NOMO-1 treated with dmso at 0.1 percent for 144 hours (cell line): ENCODE data around the gene SLC22A3.
"Not testable (repeated sequence)": the region's sequence is repeated elsewhere in the genome, so short reads cannot be mapped to it uniquely, and the experiment has no call there.

Experiments used
- DNase-seq: peaks from one replicate; lab custom pipeline; 2025; ENCODE audit not compliant: unreplicated experiment; lab: John Stamatoyannopoulos, UW

SLC22A3 gene

GRCh38 chr6:160368670-160369069, 20.5 kb downstream of the SLC22A3 start:
- no peak for DNase-seq

DNA sequence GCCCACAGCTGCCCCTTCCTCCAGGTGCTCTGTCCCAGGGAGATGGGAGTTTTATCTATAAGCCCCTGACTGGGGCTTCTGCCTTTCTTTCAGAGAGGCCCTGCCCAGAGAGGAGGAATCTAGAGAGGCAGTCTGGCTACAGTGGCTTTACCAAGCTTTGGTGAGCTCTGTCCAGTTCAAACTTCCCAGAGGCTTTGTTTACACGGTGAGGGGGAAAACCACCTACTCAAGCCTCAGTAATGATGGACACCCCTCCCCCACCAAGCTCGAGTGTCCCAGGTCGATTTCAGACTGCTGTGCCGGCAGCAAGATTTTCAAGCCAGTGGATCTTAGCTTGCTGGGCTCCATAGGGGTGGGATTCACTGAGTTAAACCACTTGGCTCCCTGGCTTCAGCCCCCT, 25.4 kb downstream of the SLC22A3 start:
- not testable (repeated sequence) for DNase-seq

- DNase-seq: no peak
Observed at GRCh38 chr6:160374836-160375560, 26.8 kb downstream of the SLC22A3 start.

- DNase-seq: no peak
Observed at GRCh38 chr6:160375561-160375949, 27.4 kb downstream of the SLC22A3 start.

- DNase-seq: no peak
Observed at GRCh38 chr6:160376445-160376844, 28.3 kb downstream of the SLC22A3 start.

GRCh38 chr6:160378218-160378617, 30.0 kb downstream of the SLC22A3 start:
- no peak for DNase-seq

- no peak for DNase-seq
Observed at GRCh38 chr6:160378882-160379281, 30.7 kb downstream of the SLC22A3 start.

GRCh38 chr6:160379466-160379865, 31.3 kb downstream of the SLC22A3 start:
- no peak for DNase-seq

DNA sequence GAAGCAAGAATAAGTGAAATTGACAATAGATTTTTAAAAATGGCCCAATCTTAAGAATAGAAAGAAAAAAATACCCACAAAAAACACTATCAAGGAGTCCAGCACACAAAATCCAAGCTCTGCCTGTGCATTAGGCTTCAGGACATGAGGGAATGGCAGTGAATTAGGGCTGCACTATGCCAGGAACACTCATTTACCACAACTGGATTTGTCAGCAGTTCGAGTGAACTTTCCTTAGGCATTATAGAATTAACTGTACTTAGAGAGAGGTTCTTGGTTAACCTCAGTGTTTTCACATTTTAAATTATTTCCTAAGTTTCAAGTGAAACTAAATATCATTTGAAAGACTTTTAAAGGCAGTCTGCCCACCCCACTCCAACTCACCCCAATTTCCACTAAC, 34.8 kb downstream of the SLC22A3 start:
- DNase-seq: no peak

GRCh38 chr6:160386869-160387530, 38.8 kb downstream of the SLC22A3 start:
- DNase-seq: no peak

DNA sequence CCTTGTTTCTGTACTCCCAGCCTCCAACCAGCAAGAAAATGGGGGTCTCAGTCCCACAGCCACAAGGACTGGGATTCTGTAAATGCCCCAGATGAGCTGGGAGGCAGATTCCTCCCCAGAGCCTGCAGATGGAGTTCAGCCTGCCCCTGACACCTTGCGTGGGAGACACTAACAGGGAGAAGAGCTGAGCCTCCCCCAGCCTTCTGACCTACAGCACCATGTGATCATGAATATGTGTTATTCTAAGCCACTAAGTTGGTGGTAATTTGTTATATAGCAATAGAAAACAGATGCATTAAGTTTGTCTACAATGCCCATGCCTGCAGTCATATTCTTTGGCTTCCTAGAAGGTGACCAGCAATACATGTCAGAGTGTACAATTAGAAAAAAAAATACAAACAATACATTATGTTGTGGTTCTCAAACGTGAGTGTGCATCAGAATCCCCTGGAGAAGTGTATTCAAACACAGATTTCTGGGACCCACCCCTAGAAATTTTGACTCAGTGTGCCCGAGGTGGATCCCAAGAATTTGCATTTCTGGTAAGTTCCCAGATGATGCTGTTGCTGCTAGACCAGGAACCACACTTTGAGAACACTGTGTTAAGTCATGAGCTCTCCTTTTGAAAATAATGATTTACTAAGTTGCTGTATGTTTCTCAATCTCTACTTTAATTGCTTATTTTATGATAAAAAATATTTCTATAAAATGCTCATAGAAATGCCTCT, 39.9 kb downstream of the SLC22A3 start:
- no peak for DNase-seq

GRCh38 chr6:160388922-160389321, 40.7 kb downstream of the SLC22A3 start:
- DNase-seq: no peak

GRCh38 chr6:160391419-160392116, 43.4 kb downstream of the SLC22A3 start:
- no peak for DNase-seq

DNA sequence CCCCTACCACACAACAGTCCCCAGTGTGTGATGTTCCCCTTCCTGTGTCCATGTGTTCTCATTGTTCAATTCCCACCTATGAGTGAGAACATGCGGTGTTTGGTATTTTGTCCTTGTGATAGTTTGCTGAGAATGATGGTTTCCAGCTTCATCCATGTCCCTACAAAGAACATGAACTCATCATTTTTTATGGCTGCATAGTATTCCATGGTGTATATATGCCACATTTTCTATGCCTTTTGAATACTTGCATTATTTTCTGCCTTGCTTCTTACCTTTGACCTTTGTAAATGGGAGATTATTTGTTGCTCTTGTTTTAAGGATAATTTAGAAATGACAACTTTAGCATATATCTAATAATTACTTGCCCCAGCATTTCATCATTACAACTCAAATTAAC, 45.3 kb downstream of the SLC22A3 start:
- DNase-seq: not testable (repeated sequence)

DNA sequence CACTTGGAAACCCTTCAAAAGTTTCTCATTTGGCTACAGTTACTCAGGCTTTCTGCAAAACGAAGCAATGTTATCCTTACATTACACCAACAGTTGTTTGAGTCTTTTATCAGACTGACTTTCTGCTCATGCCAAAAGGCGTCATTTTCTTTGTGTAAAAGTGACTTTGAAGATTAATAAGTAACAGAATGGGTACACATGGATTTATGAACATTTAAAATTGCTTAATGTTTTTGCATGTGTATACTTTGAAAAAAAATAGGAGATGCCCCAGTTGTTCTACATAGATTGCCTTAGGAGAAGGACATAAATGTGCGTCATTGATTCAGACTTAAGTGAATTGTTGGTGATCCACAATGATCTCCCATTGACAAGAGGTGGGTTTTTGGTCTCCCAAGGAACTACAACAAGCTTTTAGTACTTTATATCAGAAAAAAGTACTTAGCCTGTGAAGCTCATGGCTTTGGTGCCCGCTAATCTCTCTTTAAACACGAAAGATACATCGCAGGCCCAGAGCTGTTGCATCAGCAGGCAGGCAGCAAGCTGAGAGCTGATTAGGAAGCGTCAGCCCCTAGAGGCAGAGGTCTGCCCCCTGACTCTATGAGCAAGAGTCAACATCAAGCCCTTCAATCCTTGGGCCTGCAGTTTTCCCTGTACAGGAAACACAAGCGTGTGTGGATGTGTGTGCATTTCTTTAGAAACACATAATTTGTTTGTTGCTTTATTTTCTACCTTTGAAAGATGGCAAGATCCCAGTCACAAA, 45.9 kb downstream of the SLC22A3 start:
- no peak for DNase-seq

DNA sequence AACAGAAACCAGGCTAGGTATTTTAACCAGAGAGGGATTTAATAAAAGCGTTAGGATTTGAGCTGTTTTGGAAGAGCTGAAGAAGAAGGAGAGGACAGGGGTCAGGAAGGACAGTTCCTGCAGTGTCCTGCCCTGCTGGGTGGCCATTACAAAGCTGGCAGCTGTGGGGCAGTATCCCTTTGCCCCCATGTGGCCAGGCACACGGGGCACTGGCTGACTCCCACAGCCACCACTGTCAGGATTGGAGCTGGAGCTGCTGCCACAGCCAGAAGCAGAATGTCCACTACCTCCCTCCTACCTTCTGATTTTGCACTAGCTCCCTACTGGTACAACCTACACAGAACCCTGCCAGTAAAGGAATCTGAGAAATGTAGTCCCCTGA, 46.5 kb downstream of the SLC22A3 start:
- DNase-seq: no peak

DNA sequence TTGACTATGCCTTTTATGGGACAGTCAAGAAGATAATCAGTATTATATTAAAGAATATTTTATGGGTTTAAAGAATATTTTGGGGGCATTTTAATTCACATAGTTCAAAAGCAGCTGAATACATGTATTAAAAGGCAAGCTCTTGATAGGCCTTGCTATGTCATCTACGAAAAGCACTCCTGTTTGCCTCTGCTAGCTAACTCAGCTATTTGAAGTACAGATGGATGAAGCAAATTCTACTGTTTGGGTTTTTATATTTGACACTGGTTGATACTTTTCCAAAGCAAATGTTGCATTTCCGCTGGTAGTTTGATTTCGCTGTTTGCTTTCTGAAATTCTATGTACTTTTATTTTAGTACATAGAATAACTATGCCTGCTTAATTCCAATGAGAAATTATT, 47.0 kb downstream of the SLC22A3 start:
- DNase-seq: no peak

DNA sequence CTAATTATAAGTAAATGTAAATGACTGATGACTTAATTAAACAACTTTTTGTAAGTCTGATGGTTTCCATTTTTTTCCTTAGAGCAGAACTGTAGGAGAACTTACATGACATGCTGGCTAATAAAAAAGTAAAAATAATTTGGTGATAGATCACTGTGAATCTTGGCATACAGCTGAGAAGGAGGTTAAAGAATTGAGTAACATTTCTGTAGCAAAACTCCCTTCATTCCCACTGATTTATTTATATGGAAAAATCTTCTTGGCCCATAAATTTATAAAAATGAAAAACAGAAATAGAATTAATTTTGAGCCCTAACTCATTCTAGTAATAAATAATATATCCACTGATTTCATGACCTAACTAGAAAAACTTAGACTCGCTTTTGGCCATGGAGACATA, 48.1 kb downstream of the SLC22A3 start:
- no peak for DNase-seq

DNA sequence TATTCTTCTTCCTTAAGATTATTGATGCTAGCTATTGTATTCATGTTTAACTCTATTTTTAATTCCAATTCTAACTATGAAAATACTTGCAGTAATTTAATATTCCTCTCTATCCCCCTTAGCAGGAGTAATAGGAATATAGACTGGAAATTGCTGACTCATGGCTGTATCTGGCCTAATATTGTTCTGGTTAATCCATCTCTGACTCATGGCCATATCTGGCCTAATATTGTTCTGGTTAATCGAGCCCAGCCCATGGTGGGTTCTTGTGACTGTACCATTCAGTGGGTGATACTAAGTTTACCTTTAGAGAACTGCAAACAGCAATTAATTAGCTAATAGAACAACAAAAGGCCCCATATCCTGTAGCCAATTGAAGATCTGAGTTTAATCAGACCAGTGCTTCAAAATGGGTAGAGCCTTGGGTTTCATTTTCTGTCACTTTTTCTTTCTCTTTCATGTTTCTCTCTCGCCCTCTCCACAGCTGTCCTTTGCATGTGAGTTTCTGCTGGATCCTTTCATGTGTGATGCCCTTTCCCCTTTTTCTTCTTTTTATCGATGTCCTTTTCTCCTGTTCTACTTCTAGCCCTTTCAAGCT, 50.6 kb downstream of the SLC22A3 start:
- no peak for DNase-seq

DNA sequence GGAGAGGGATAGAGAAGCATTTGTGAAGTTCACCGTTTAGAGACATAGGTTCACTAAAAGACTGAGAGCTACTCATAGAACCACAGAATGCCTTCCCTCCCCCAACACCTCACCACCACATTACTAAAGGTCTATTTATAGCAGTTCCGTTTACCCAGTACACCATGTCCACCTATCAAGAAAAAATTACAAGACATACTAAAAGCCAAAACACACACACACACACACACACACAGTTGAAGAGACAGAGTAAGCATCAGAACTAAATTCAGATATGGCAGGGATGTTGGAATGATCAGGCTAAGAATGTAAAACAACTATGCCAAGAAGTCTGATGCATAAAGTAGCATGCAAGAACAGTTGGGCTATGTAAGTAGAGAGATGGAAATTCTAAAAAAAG, 52.3 kb downstream of the SLC22A3 start:
- no peak for DNase-seq
